ENCODE results near the gene RGS4.

GRCh38 chr1:163039707-163040093 is 29.5 kb upstream of the RGS4 start:
- TF ChIP-seq CTCF (IDR thresholded peaks at IDR 0.05) (no peak), EZH2 (IDR thresholded peaks at IDR 0.05) (no peak), EZH2phosphoT487 (IDR thresholded peaks at IDR 0.05) (no peak)

Data from neural progenitor cell (in vitro differentiated cells).